IMR-90 (cell line): ENCODE results near the gene FSTL1. TPM values are rescaled to one million over a fixed set of nuclear protein-coding genes. Genes with fewer than 3 reads are reported as not detected.

Experiments used
- ATAC-seq: fragments of 200-7000 bp; cut with Tn5 transposase; 2 replicates; pipeline ENCODE4 v1.9.1; 2020; ENCODE audit warnings: low read depth, mild to moderate bottlenecking, moderate library complexity
- BruUV-seq: library from RNA; stranded (reverse); fragments of 400-500 nt; replicated peaks from 2 replicates; lab custom pipeline; 2021; lab: Mats Ljungman, UMichigan
- CTCF ChIA-PET: fragments of 300-600 bp; formaldehyde crosslinking; extraction: SDS; loops from one replicate; lab custom pipeline; 2021; ENCODE audit warnings: antibody characterized with exemption; lab: Yijun Ruan, JAX
- POLR2A ChIA-PET: fragments of 300-600 bp; sonication (Branson Sonifier 250); formaldehyde crosslinking; loops from one replicate; lab custom pipeline; 2022; ENCODE audit warnings: antibody characterized with exemption; ENCODE audit not compliant: unreplicated experiment; lab: Charles Lee
- DNase-seq: peaks from one replicate; pipeline ENCODE4 v3.0.0; 2013
- H2AFZ ChIP-seq: replicated peaks from 2 replicates; pipeline ENCODE3; 2013; ENCODE audit warnings: low read length, mild to moderate bottlenecking; ENCODE audit not compliant: poor library complexity
- H2AK5ac ChIP-seq: 2 replicates; pipeline ENCODE4 v1.6.1; 2013; ENCODE audit warnings: low read depth, low read length, inconsistent platforms
- H2AK9ac ChIP-seq: replicated peaks from 2 replicates; pipeline ENCODE3; 2013; ENCODE audit warnings: mild to moderate bottlenecking, low read depth, low read length, moderate library complexity; ENCODE audit not compliant: poor library complexity
- H2BK120ac ChIP-seq: 2 replicates; pipeline ENCODE4 v1.6.1; 2013; ENCODE audit warnings: low read depth, low read length, inconsistent platforms
- H2BK15ac ChIP-seq: 3 replicates; pipeline ENCODE4 v1.6.1; 2013; ENCODE audit warnings: low read depth, low read length, inconsistent platforms
- H2BK20ac ChIP-seq: 2 replicates; pipeline ENCODE4 v1.6.1; 2013; ENCODE audit warnings: low read depth, mild to moderate bottlenecking, inconsistent platforms, low read length, moderate library complexity
- H2BK5ac ChIP-seq: 2 replicates; pipeline ENCODE4 v1.6.1; 2013; ENCODE audit warnings: mild to moderate bottlenecking, low read depth, low read length, inconsistent platforms; ENCODE audit not compliant: poor library complexity, severe bottlenecking
- H3K14ac ChIP-seq: replicated peaks from 2 replicates; pipeline ENCODE4 v1.6.1; 2013; ENCODE audit warnings: low read depth, low read length, inconsistent platforms
- H3K18ac ChIP-seq: 2 replicates; pipeline ENCODE4 v1.6.1; 2013; ENCODE audit warnings: low read depth, low read length, control low read depth
- H3K23ac ChIP-seq: 2 replicates; pipeline ENCODE4 v1.6.1; 2013; ENCODE audit warnings: low read depth, low read length, inconsistent platforms
- H3K27ac ChIP-seq: 2 replicates; pipeline ENCODE4 v1.5.1; 2013; ENCODE audit warnings: mild to moderate bottlenecking, control low read depth, low read length; ENCODE audit not compliant: insufficient read depth
- H3K27me3 ChIP-seq: 2 replicates; pipeline ENCODE4 v1.6.1; 2013; ENCODE audit warnings: low read length; ENCODE audit not compliant: control insufficient read depth, insufficient read depth
- H3K36me3 ChIP-seq: 2 replicates; pipeline ENCODE4 v1.6.1; 2013; ENCODE audit warnings: low read length, mixed read lengths; ENCODE audit not compliant: control insufficient read depth, insufficient read depth
- H3K4ac ChIP-seq: 2 replicates; pipeline ENCODE4 v1.6.1; 2013; ENCODE audit warnings: low read depth, low read length, inconsistent platforms
- H3K4me1 ChIP-seq: 2 replicates; pipeline ENCODE4 v1.6.1; 2013; ENCODE audit warnings: low read length, mixed read lengths; ENCODE audit not compliant: control insufficient read depth, insufficient read depth
- H3K4me2 ChIP-seq: 2 replicates; pipeline ENCODE4 v1.6.1; 2013; ENCODE audit warnings: low read depth, mild to moderate bottlenecking, control low read depth, low read length, moderate library complexity
- H3K4me3 ChIP-seq: 2 replicates; pipeline ENCODE4 v1.5.1; 2013; ENCODE audit warnings: low read depth, mild to moderate bottlenecking, control low read depth, low read length, moderate library complexity; ENCODE audit not compliant: insufficient read depth
- H3K56ac ChIP-seq: 2 replicates; pipeline ENCODE4 v1.6.1; 2013; ENCODE audit warnings: low read length, inconsistent platforms; ENCODE audit not compliant: insufficient read depth; ENCODE audit errors: extremely low read depth
- H3K79me1 ChIP-seq, 2 experiments: 2 replicates each; pipeline ENCODE4 v1.6.1; 2013; ENCODE audit warnings: low read length in 2 of 2, inconsistent platforms in 1 of 2, low read depth in 1 of 2
- H3K9ac ChIP-seq: 2 replicates; pipeline ENCODE4 v1.6.1; 2013; ENCODE audit warnings: low read depth, low read length, control low read depth
- H3K9me1 ChIP-seq: 2 replicates; pipeline ENCODE4 v1.6.1; 2013; ENCODE audit warnings: low read length, inconsistent platforms; ENCODE audit not compliant: insufficient read depth
- H3K9me3 ChIP-seq: 2 replicates; pipeline ENCODE4 v1.6.1; 2013; ENCODE audit warnings: low read length; ENCODE audit not compliant: control insufficient read depth, insufficient read depth
- H4K20me1 ChIP-seq: 2 replicates; pipeline ENCODE4 v1.6.1; 2013; ENCODE audit warnings: low read length, inconsistent platforms; ENCODE audit not compliant: insufficient read depth
- H4K5ac ChIP-seq: 2 replicates; pipeline ENCODE4 v1.6.1; 2013; ENCODE audit warnings: mild to moderate bottlenecking, low read depth, low read length, control low read depth
- H4K8ac ChIP-seq, 2 experiments: 2 replicates each; pipeline ENCODE4 v1.6.1; 2013; ENCODE audit warnings: low read depth in 2 of 2, low read length in 2 of 2, control low read depth in 1 of 2, inconsistent platforms in 1 of 2
- H4K91ac ChIP-seq: 2 replicates; pipeline ENCODE4 v1.6.1; 2013; ENCODE audit warnings: low read depth, low read length, inconsistent platforms; ENCODE audit not compliant: insufficient read depth
- BHLHE40 ChIP-seq: fragments of 150-350 bp; IDR thresholded peaks from 2 replicates; pipeline ENCODE4 v1.6.1; 2016; ENCODE audit warnings: mild to moderate bottlenecking, low read depth, low read length
- CEBPB ChIP-seq: IDR thresholded peaks from 2 replicates; pipeline ENCODE4 v1.6.1; 2012; ENCODE audit warnings: low read depth, low read length, improper control_type of control experiment
- CTCF ChIP-seq: conservative IDR thresholded peaks from 2 replicates; pipeline ENCODE4 v1.5.1; 2012; ENCODE audit warnings: mild to moderate bottlenecking, low read depth, low read length, improper control_type of control experiment
- FOS ChIP-seq: fragments of 150-350 bp; IDR thresholded peaks from 2 replicates; pipeline ENCODE4 v1.6.1; 2016; ENCODE audit warnings: low read depth, low read length
- MAFK ChIP-seq: IDR thresholded peaks from 2 replicates; pipeline ENCODE4 v1.6.1; 2012; ENCODE audit warnings: low read depth, low read length, improper control_type of control experiment
- MAZ ChIP-seq: IDR thresholded peaks from 2 replicates; pipeline ENCODE4 v1.6.1; 2012; ENCODE audit warnings: low read depth, mild to moderate bottlenecking, low read length, improper control_type of control experiment, moderate library complexity, borderline replicate concordance
- MXI1 ChIP-seq: IDR thresholded peaks from 2 replicates; pipeline ENCODE4 v1.6.1; 2012; ENCODE audit warnings: low read depth, mild to moderate bottlenecking, low read length, moderate library complexity, borderline replicate concordance
- POLR2A ChIP-seq: IDR thresholded peaks from 2 replicates; pipeline ENCODE4 v1.6.1; 2012; ENCODE audit warnings: mild to moderate bottlenecking, low read depth, low read length
- RFX5 ChIP-seq: IDR thresholded peaks from 2 replicates; pipeline ENCODE4 v1.8.0; 2012; ENCODE audit warnings: low read depth, mild to moderate bottlenecking, low read length, moderate library complexity
- WGBS, 2 experiments: methylation state at CpG; one replicate each; pipeline versions ENCODE4 v1.1.5 to v1.1.7; 2013; ENCODE audit warnings: missing lambda C conversion rate in 2 of 2; ENCODE audit not compliant: insufficient read length in 1 of 2; ENCODE audit errors: extremely low coverage in 2 of 2; 5-methylcytosine and 5-hydroxymethylcytosine counted together
- dilution Hi-C: fragments of 300-500 bp; cut with HindIII; formaldehyde crosslinking; loops from one replicate; pipeline ENCODE4 v1.14.3; 2018; ENCODE audit warnings: low sequenced_read_pairs; ENCODE audit not compliant: unreplicated experiment
- in situ Hi-C: fragments of 300-500 bp; cut with MboI; formaldehyde crosslinking; loops from 3 replicates; pipeline ENCODE4 v1.14.3; 2019; ENCODE audit warnings: low sequenced_read_pairs, inconsistent platforms, mixed read lengths
- intact Hi-C: fragments of 100-400 bp; cut with micrococcal nuclease; formaldehyde crosslinking; loops from 2 replicates; pipeline ENCODE4 v1.10.0; 2022
- polyA plus RNA-seq, 3 experiments: library from polyadenylated mRNA; depleted of rRNA; stranded (reverse); fragments of >200 nt; gene quantifications; 2 replicates each; pipeline ENCODE4 v1.2.3, GENCODE V29; 2012; ENCODE audit warnings: low replicate concordance in 1 of 3
- total RNA-seq: library from RNA; depleted of rRNA; stranded (reverse); fragments of >200 nt; gene quantifications from 2 replicates; pipeline ENCODE4 v1.2.3, GENCODE V29; 2012

Gene FSTL1
- total and polyA plus RNA-seq, 2 of the 4 experiments (the other 2 are of a cell fraction) = 864 to 1,642 TPM

GRCh38 chr3:120438665-120439370, 12.0 kb downstream of the FSTL1 start:
- peaks cover 39% of the 10 kb centered on the region for H3K4me1 ChIP-seq
- dilution Hi-C loops (no loop called here), in situ Hi-C loops (loop anchor here (25.0 kb wide), 2 partner anchors 348 to 1048 kb away; no protein-coding TSS in a partner anchor), intact Hi-C loops (no loop called here)
- ChIA-PET CTCF (interaction anchor here (1.0 to 2.0 kb wide), 3 partner anchors 22 to 120 kb away, joined by 3 to 7 read pairs (median 6); no protein-coding TSS in a partner anchor), POLR2A (interaction anchor here (0.6 to 1.5 kb wide), 3 partner anchors 9 to 21 kb away, joined by 3 to 5 read pairs (median 4); partner anchors contain the start of gene FSTL1)
- peak overlapping the region; percentile 48; the same call in 1 of the 2 replicates for H2BK20ac ChIP-seq
- no peaks in the 10 kb centered on the region for H3K9me3 ChIP-seq
- TF ChIP-seq MAFK (no peak), CEBPB (peak; percentile 45), MXI1 (peak; percentile 92), RFX5 (no peak), FOS (peak; percentile 46; the same call in 1 of the 2 replicates), POLR2A (no peak), MAZ (peak; percentile 61), BHLHE40 (peak; percentile 61; the same call in 1 of the 2 replicates), CTCF (no peak)
- H3K18ac ChIP-seq = peak overlapping the region; percentile 32; the same call in 1 of the 2 replicates
- H4K20me1 ChIP-seq = peaks cover 93% of the 10 kb centered on the region
- H2BK15ac ChIP-seq = peak overlapping the region; percentile 35; the same call in 1 of the 3 replicates
- peak overlapping the region; percentile 50 for H3K4me2 ChIP-seq
- H3K79me1 ChIP-seq = peaks cover 17 to 73% of the 10 kb centered on the region in 2 experiments
- H3K9me1 ChIP-seq = peaks cover 43% of the 10 kb centered on the region
- H3K14ac ChIP-seq = peak overlapping the region; percentile 74
- H3K27ac ChIP-seq = peak overlapping the region; percentile 30
- H3K27me3 ChIP-seq = no peaks in the 10 kb centered on the region
- DNase-seq (peak; percentile 93), ATAC-seq (peak; percentile 79)
- peak overlapping the region in 1 of 2 experiments; percentile 71; a peak in 1 of 4 replicates for H4K8ac ChIP-seq
- peak overlapping the region; percentile 71 for H2AK5ac ChIP-seq
- no TSS peak for BruUV-seq
- H3K4ac ChIP-seq = peak overlapping the region; percentile 76
- H3K23ac ChIP-seq = peak overlapping the region; percentile 81
- H4K91ac ChIP-seq = peak overlapping the region; percentile 44; the same call in 1 of the 2 replicates
- H3K56ac ChIP-seq = peak overlapping the region; percentile 68; the same call in 1 of the 2 replicates
- peaks cover 43% of the 10 kb centered on the region for H3K36me3 ChIP-seq
- no peak overlapping the region for H4K5ac ChIP-seq
- peak overlapping the region; percentile 38 for H2AK9ac ChIP-seq
- no peak overlapping the region for H3K4me3 ChIP-seq
- H3K9ac ChIP-seq = no peak overlapping the region
- no CpG with 5 or more reads among the region's 10 CpGs for WGBS, 2 experiments
- peak overlapping the region; percentile 77 for H2BK120ac ChIP-seq
- H2BK5ac ChIP-seq = peak overlapping the region; percentile 79
- H2AFZ ChIP-seq = no peak overlapping the region
